LNCaP clone FGC (cell line): ENCODE results near the gene ESPNL.
A peak's percentile ranks its signal among the peaks of the same experiment; 100 is the strongest.

Source experiments
- DNase-seq: peaks from one replicate; pipeline ENCODE4 v3.0.0-alpha.2; 2011; ENCODE audit warnings: low read depth
- H3K4me3 ChIP-seq: 2 replicates; pipeline ENCODE4 v1.5.1; 2011; ENCODE audit warnings: mild to moderate bottlenecking, low read depth, low read length, control low read depth
- TF ChIP-seq, protein P1 (sequence below): IDR thresholded peaks from 2 replicates; pipeline ENCODE4 v1.5.1; 2012; ENCODE audit warnings: mild to moderate bottlenecking; ENCODE audit not compliant: control insufficient read depth, insufficient read depth; ENCODE audit errors: extremely low read depth

ESPNL gene

DNA sequence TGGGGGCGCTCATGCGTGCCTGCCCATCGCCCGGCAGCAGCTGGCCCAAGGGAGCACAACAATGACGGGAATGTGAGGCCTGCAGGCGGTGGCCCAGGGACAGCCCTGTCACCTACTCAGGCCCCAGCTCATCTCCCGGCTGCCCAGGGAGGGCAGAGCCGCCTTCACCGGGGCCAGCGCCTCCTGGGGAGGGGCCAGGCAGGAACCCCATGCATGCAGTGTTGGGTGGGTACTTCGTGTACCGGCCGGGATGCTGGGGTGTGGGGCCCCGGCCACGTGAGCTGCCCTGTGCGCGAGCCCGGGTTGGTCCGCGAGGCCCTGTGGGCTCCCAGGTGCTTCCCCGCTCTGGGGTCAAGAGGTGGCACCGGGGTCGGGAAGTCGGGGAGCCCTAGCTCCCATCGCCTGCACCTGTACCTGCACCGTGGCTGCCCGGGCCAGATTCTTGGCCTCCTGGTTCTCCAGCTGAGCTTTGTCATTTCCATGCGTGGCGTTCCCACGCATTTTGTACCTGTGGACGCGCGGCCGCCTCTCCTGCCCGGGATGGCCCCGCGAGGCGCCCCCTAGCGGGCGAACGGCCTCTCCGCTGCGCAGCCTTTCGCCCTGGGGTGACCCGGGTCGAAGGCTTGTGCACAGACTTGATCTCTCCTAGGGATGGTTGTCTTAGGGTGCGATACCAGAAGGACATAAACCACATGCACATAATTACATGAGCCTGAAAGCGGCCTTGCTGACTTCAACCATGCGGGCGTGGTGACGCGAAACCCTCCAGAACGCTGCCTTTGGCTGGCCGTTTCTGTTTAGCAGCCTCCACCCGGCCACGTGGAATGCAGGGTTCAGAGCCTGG is 39.3 kb downstream of the ESPNL start:
- no peak for DNase-seq
- TF ChIP-seq, protein P1, sequence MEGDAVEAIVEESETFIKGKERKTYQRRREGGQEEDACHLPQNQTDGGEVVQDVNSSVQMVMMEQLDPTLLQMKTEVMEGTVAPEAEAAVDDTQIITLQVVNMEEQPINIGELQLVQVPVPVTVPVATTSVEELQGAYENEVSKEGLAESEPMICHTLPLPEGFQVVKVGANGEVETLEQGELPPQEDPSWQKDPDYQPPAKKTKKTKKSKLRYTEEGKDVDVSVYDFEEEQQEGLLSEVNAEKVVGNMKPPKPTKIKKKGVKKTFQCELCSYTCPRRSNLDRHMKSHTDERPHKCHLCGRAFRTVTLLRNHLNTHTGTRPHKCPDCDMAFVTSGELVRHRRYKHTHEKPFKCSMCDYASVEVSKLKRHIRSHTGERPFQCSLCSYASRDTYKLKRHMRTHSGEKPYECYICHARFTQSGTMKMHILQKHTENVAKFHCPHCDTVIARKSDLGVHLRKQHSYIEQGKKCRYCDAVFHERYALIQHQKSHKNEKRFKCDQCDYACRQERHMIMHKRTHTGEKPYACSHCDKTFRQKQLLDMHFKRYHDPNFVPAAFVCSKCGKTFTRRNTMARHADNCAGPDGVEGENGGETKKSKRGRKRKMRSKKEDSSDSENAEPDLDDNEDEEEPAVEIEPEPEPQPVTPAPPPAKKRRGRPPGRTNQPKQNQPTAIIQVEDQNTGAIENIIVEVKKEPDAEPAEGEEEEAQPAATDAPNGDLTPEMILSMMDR, result peak; percentile 36
- no peak overlapping the region for H3K4me3 ChIP-seq

DNA sequence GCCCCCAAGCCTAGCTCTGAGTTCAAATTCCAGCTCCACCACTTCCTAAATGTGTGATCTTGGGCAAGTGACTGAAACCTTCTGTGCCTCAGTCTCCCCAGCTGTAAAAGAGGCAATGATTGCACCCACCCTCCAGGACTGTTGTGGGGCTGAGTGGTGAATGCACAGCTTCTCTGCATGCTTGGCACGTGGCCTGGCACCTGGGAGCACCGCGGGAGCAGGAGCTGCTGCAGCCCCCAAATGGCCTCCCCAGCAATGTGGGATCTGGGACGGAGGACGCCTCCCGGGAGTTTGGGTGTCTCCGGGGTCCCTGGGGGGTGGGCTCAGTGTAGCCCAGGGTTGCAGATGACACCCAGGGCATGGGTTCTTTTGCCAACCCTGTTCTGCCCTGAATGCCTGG is 39.9 kb downstream of the ESPNL start:
- TF ChIP-seq, protein P1, result no peak
- DNase-seq, result no peak
- H3K4me3 ChIP-seq, result no peak overlapping the region

DNA sequence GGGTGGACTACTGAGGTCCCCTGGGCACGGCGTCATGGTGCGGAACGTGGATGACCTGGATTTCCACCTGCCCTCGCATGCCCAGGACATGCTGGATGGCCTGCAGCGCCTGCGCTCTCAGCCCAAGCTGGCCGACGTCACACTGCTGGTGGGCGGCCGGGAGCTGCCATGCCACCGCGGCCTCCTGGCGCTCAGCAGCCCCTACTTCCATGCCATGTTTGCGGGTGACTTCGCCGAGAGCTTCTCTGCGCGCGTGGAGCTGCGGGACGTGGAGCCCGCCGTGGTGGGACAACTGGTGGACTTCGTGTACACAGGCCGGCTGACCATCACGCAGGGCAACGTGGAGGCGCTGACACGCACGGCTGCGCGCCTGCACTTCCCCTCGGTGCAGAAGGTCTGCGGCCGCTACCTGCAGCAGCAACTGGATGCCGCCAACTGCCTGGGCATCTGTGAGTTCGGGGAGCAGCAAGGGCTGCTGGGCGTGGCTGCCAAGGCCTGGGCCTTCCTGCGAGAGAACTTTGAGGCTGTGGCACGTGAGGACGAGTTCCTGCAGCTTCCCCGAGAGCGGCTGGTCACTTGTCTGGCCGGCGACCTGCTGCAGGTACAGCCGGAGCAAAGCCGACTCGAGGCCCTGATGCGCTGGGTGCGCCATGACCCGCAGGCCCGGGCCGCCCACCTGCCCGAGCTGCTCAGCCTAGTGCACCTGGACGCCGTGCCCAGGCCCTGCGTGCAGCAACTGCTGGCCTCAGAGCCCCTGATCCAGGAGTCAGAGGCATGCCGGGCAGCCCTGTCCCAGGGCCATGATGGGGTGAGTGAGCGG is 40.8 kb downstream of the ESPNL start:
- TF ChIP-seq, protein P1, result no peak
- no peak for DNase-seq

DNA sequence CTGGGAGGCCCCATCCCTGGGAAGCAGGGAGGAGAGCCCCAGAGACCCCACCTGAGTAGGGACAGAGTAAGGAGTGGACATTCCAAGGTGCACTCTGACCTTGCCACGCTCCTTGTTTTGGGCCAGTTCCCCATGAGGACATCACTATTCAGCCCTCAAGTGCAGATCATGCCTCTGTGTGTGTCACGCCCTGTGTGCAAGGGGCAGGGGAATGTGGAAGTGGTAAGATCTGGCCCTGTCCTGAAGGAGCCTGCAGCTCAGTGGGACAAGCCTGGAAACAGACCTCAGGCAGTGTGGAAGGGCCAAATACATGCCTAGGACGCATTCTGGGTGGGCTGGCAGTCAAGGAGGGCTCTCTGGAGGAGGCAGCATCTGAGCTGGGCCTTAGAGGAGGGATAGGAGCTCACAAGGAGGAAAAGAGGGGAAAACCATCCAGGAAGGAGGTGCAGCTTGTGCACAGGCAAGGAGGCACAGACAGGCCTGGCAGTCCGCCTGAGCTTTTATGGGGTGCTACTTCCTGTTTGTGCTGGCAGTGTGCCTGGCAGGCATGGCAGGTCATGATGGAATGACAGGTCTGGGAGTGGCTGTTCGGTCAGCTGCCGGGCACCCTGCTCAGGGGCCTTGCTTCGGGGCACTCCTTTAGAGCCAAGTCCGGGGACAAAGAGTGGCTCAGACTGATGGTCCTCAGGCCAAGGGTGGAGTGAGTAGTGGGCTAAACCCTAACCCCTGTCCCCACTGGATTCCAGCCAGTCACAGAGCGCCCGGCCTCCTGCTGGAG is 41.6 kb downstream of the ESPNL start:
- no peak overlapping the region for H3K4me3 ChIP-seq
- TF ChIP-seq, protein P1, result no peak
- peak; percentile 78 for DNase-seq

More for the DNA sequence above, 40.8 kb downstream of the ESPNL start:
- no peak overlapping the region for H3K4me3 ChIP-seq

DNA sequence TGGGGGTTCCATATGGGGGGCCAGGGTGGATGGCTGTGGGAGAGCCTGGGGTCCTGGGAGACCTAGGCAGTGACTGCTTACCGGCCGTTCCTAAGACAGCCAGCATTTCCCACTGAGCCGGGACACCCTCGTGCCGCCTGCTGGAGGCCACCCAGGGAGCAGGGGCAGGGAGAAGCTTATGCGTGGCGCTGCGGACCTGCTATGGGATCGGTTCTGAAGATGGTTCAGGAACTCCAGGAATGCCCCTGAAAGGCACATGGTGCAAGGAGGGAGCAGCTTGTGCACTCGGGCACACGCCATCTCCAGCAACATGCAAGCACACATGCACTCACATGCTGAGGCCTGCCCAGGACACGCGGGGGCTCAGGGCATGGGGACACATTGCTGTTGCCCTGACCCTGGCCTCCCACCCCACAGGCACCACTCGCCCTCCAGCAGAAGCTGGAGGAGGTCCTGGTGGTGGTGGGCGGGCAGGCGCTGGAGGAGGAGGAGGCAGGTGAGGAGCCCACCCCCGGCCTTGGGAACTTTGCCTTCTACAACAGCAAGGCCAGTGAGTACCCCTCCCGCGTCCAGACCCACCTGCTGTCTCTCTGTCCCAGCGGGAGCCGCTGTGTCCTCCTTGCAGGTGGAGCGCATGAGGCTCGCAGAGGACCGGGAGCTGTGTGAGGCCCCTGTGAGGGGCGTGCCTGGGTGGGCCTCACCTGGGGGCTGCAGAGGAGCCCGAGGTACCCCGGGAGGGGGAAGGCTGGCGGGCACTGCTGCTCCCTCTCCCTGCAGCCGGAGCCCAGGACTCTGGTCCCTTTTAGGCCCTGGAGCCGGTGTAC is 42.5 kb downstream of the ESPNL start:
- DNase-seq, result no peak

More for the DNA sequence above, 42.5 kb downstream of the ESPNL start:
- no peak overlapping the region for H3K4me3 ChIP-seq
- TF ChIP-seq, protein P1, result no peak
